ENCODE data around the gene ZNF121. TPM values are rescaled to one million over a fixed set of nuclear protein-coding genes. Genes with fewer than 3 reads are reported as not detected.

The ZNF121 gene
- total RNA-seq (2014; rRNA removed; shearing (Covaris generic)) = 55.3 and 74.4 TPM in 2 replicates
- total RNA-seq (2022) = 50.5 and 57.9 TPM in 2 replicates
- percentile 94 among the genes with signal in this experiment for Bru-seq, nascent RNA
- BruChase-seq, experiment 1, labeled RNA remaining after a 6-hour chase = percentile 96 among the genes with signal in this experiment
- BruChase-seq, experiment 2, labeled RNA remaining after a 2-hour chase = percentile 99 among the genes with signal in this experiment
- long read RNA-seq, partial matches to known transcripts = 0 of 6 reads
- long read RNA-seq, other reads (novel, unspliced or antisense) = 6 of 6 reads

GRCh38 chr19:9584073-9584833 lies at the start of gene ZNF121:
Gene ZNF121 (minus strand): TSS chr19:9584504. CDS start chr19:9568097, 16,407 bp downstream.
- BruUV-seq (replicated peaks) = TSS peak; percentile 89
- TF ChIP-seq EZH2phosphoT487 (IDR thresholded peaks at IDR 0.05; ENCODE audit: borderline replicate concordance, low read depth, low read length) (no peak), CTCF (conservative IDR thresholded peaks at IDR 0.05; ENCODE audit: low read length) (no peak)
- Histone ChIP-seq H2AFZ (ENCODE audit: low read length) (peak within 1 kb of the TSS; percentile 93), H3K79me2 (ENCODE audit: insufficient read depth, low read depth, low read length) (peaks cover 51% of the 10 kb centered on the region), H3K4me2 (ENCODE audit: low read length) (peak within 1 kb of the TSS; percentile 82), H3K36me3 (ENCODE audit: insufficient read depth, low read length) (peaks cover 35% of the 10 kb centered on the region), H3K9me2 (ENCODE audit: insufficient read depth, low read length) (no peaks in the 10 kb centered on the region), H4K20me1 (ENCODE audit: insufficient read depth, low read length) (no peaks in the 10 kb centered on the region), H3K27ac (ENCODE audit: low read depth, low read length, poor library complexity, severe bottlenecking) (peak within 1 kb of the TSS; percentile 74), H3K4me3 (ENCODE audit: low read depth, low read length, poor library complexity, severe bottlenecking) (peak within 1 kb of the TSS; percentile 100), H3K4me1 (ENCODE audit: insufficient read depth, low read length, poor library complexity, severe bottlenecking) (peaks cover 18% of the 10 kb centered on the region), H3K9me3 (ENCODE audit: low read length) (peaks cover 28% of the 10 kb centered on the region)
- ChIA-PET POLR2A (interaction anchor here (0.7 to 0.9 kb wide), 3 partner anchors 42 to 444 kb away, joined by 3 to 5 read pairs (median 4); no protein-coding TSS in a partner anchor), CTCF (ENCODE audit: unreplicated experiment) (no interaction called here)
- intact Hi-C loops (cut with micrococcal nuclease; ENCODE audit: unreplicated experiment) = loop anchor here (2.0 to 5.0 kb wide), 2 partner anchors 38 to 201 kb away; partner anchors contain the start of gene ZNF561
- DNase-seq (ENCODE audit: low spot score) = peak; percentile 90

- H4K20me1 ChIP-seq (ENCODE audit: insufficient read depth, low read length) = no peaks in the 10 kb centered on the region
- CTCF ChIA-PET (ENCODE audit: unreplicated experiment) = no interaction called here
- POLR2A ChIA-PET = no interaction called here
- no peak overlapping the region for H3K4me2 ChIP-seq (ENCODE audit: low read length)
- 0 out of 2 replicates have a peak, but pooled peaks cover 3% of the 10 kb centered on the region for H3K36me3 ChIP-seq (ENCODE audit: insufficient read depth, low read length)
- H3K4me1 ChIP-seq (ENCODE audit: insufficient read depth, low read length, poor library complexity, severe bottlenecking) = no peaks in the 10 kb centered on the region
- intact Hi-C loops (cut with micrococcal nuclease; ENCODE audit: unreplicated experiment) = no loop called here
- H3K79me2 ChIP-seq (ENCODE audit: insufficient read depth, low read depth, low read length) = no peaks in the 10 kb centered on the region
- TF ChIP-seq CTCF (conservative IDR thresholded peaks at IDR 0.05; ENCODE audit: low read length) (no peak), EZH2phosphoT487 (IDR thresholded peaks at IDR 0.05; ENCODE audit: borderline replicate concordance, low read depth, low read length) (no peak)
- H3K4me3 ChIP-seq (ENCODE audit: low read depth, low read length, poor library complexity, severe bottlenecking) = no peak overlapping the region
- no peak overlapping the region for H2AFZ ChIP-seq (ENCODE audit: low read length)
- no TSS peak for BruUV-seq (replicated peaks)
- DNase-seq (ENCODE audit: low spot score) = no peak
- no peaks in the 10 kb centered on the region for H3K9me3 ChIP-seq (ENCODE audit: low read length)
- H3K9me2 ChIP-seq (ENCODE audit: insufficient read depth, low read length) = no peaks in the 10 kb centered on the region
- H3K27ac ChIP-seq (ENCODE audit: low read depth, low read length, poor library complexity, severe bottlenecking) = no peak overlapping the region
Observed at GRCh38 chr19:9627856-9628255, 43.6 kb upstream of the ZNF121 start.
